A673 (cell line): ENCODE results near the gene IPCEF1. TPM values are rescaled to one million over a fixed set of nuclear protein-coding genes. Genes with fewer than 3 reads are reported as not detected.

ENCODE experiments used
- BruUV-seq: library from RNA; stranded (reverse); fragments of 400-500 nt; replicated peaks from 2 replicates; lab custom pipeline; 2021; lab: Mats Ljungman, UMichigan
- CTCF ChIA-PET: fragments of 300-600 bp; sonication (Branson Sonifier 250); formaldehyde crosslinking; loops from one replicate; lab custom pipeline; 2022; ENCODE audit warnings: antibody characterized with exemption; lab: Charles Lee
- POLR2A ChIA-PET: fragments of 300-600 bp; sonication (Branson Sonifier 250); formaldehyde crosslinking; loops from one replicate; lab custom pipeline; 2022; ENCODE audit warnings: antibody characterized with exemption; ENCODE audit not compliant: low non-redundant PET; lab: Charles Lee
- DNase-seq: peaks from one replicate; pipeline ENCODE4 v3.0.0-alpha.2; 2015; ENCODE audit warnings: low spot score
- H3K27ac ChIP-seq: fragments of 200-600 bp; sonication (generic); 2 replicates; pipeline ENCODE4 v1.5.1; 2016; ENCODE audit warnings: mixed run types, low read depth, mild to moderate bottlenecking, mixed read lengths, antibody characterized with exemption, low read length; ENCODE audit not compliant: poor library complexity, severe bottlenecking
- H3K27me3 ChIP-seq: fragments of 200-600 bp; sonication (generic); replicated peaks from 2 replicates; pipeline ENCODE4 v1.6.1; 2017; ENCODE audit warnings: mixed run types, low read depth, mild to moderate bottlenecking, mixed read lengths, antibody characterized with exemption, low read length; ENCODE audit not compliant: insufficient read depth, poor library complexity
- H3K36me3 ChIP-seq: fragments of 200-600 bp; sonication (generic); 2 replicates; pipeline ENCODE4 v1.6.1; 2016; ENCODE audit warnings: mixed run types, mild to moderate bottlenecking, mixed read lengths, antibody characterized with exemption, low read length; ENCODE audit not compliant: insufficient read depth, poor library complexity, severe bottlenecking
- H3K4me1 ChIP-seq: fragments of 200-600 bp; sonication (generic); 2 replicates; pipeline ENCODE4 v1.6.1; 2017; ENCODE audit warnings: mixed run types, mild to moderate bottlenecking, mixed read lengths, antibody characterized with exemption, low read length; ENCODE audit not compliant: insufficient read depth, poor library complexity, severe bottlenecking
- H3K4me3 ChIP-seq: fragments of 200-600 bp; sonication (generic); 2 replicates; pipeline ENCODE4 v1.5.1; 2016; ENCODE audit warnings: low read depth, mixed run types, mild to moderate bottlenecking, mixed read lengths, low read length; ENCODE audit not compliant: poor library complexity, severe bottlenecking
- H3K9me3 ChIP-seq: fragments of 200-600 bp; sonication (generic); 2 replicates; pipeline ENCODE4 v1.6.1; 2016; ENCODE audit warnings: mixed run types, low read depth, mild to moderate bottlenecking, mixed read lengths, antibody characterized with exemption, low read length; ENCODE audit not compliant: poor library complexity, severe bottlenecking
- CTCF ChIP-seq: fragments of 300-800, 200-600 bp; sonication (generic); conservative IDR thresholded peaks from 2 replicates; pipeline ENCODE4 v1.5.1; 2017; ENCODE audit warnings: low read depth, mild to moderate bottlenecking, antibody characterized with exemption, low read length, moderate library complexity, mixed read lengths
- EZH2 ChIP-seq: fragments of 200-600 bp; sonication (generic); IDR thresholded peaks from 2 replicates; pipeline ENCODE4 v1.6.1; 2017; ENCODE audit warnings: borderline replicate concordance, low read depth, mild to moderate bottlenecking, mixed read lengths, antibody characterized with exemption, low read length; ENCODE audit not compliant: poor library complexity, severe bottlenecking
- intact Hi-C: fragments of 100-400 bp; cut with micrococcal nuclease; formaldehyde crosslinking; loops from one replicate; pipeline ENCODE4 v1.10.0; 2022; ENCODE audit not compliant: unreplicated experiment
- total RNA-seq: library from RNA; stranded (reverse); gene quantifications from 2 replicates; pipeline ENCODE4 v1.2.3, GENCODE V29; 2021

IPCEF1 gene
- total RNA-seq, 1 experiment from 2014 or later, result 1.4 TPM

DNA sequence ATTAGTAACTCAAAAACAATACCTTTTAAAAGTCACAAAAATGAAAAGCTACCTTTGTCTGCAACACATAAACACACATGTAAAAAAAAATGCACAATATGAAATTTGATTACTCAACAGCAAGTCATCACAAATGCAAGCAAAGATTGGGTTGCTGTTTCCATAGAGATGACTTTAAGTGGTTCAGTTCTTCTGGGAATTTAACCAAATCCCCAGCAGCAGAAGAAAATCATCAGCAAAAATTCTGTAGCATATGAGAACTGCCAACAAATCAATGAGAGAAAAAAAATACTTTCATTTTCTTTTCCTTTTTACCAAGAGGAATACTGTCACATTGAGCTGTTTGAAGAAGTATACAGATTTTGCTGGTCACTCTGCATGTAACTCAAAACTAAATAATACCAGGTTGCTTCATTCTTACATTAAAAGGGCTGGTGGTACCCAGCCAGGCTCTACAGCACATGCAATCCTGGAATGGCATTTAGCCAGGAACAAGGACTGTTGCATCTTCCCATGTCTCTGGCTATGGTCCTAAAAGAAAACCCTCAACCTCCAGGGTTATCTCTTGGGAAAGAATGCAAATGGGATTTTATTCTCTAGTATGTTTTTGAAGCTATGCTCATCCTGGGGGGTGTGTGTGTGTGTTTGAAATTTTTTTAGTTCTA, 159.3 kb downstream of the IPCEF1 start:
- TF ChIP-seq CTCF (no peak), EZH2 (no peak)
- H3K4me3 ChIP-seq, result no peak overlapping the region
- H3K27me3 ChIP-seq, result no peaks in the 10 kb centered on the region
- H3K9me3 ChIP-seq, result no peaks in the 10 kb centered on the region
- intact Hi-C loops, result no loop called here
- H3K4me1 ChIP-seq, result no peaks in the 10 kb centered on the region
- CTCF ChIA-PET, result no interaction called here
- H3K36me3 ChIP-seq, result no peaks in the 10 kb centered on the region
- POLR2A ChIA-PET, result no interaction called here
- no peak for DNase-seq
- no peak overlapping the region for H3K27ac ChIP-seq
- BruUV-seq, result no TSS peak

GRCh38 chr6:154196333-154196885, 160.2 kb downstream of the IPCEF1 start:
- no peak for TF ChIP-seq CTCF
- no peak overlapping the region for H3K27ac ChIP-seq
- no peaks in the 10 kb centered on the region for H3K27me3 ChIP-seq
- H3K36me3 ChIP-seq, result no peaks in the 10 kb centered on the region
- intact Hi-C loops, result no loop called here
- no peaks in the 10 kb centered on the region for H3K4me1 ChIP-seq
- H3K4me3 ChIP-seq, result no peak overlapping the region
- no peak for DNase-seq
- ChIA-PET CTCF (no interaction called here), POLR2A (no interaction called here)
- H3K9me3 ChIP-seq, result no peaks in the 10 kb centered on the region
- no TSS peak for BruUV-seq

- Histone ChIP-seq H3K4me3 (no peak overlapping the region), H3K36me3 (no peaks in the 10 kb centered on the region), H3K9me3 (no peaks in the 10 kb centered on the region), H3K27ac (no peak overlapping the region), H3K27me3 (no peaks in the 10 kb centered on the region), H3K4me1 (no peaks in the 10 kb centered on the region)
- TF ChIP-seq EZH2 (no peak), CTCF (no peak)
- intact Hi-C loops, result no loop called here
- BruUV-seq, result no TSS peak
- ChIA-PET POLR2A (no interaction called here), CTCF (no interaction called here)
- no peak for DNase-seq
Observed at GRCh38 chr6:154187714-154188113, 168.9 kb downstream of the IPCEF1 start.
